AG09309 (cell line): Measurements from ENCODE around the gene OR56A5.

ENCODE experiments used
- DNase-seq: peaks from one replicate; pipeline ENCODE4 v3.0.0-alpha.2; 2010; ENCODE audit warnings: low read depth
- H3K4me3 ChIP-seq: 2 replicates; pipeline ENCODE4 v1.5.1; 2011; ENCODE audit warnings: mild to moderate bottlenecking, low read depth, low read length, moderate library complexity; ENCODE audit not compliant: control insufficient read depth
- CTCF ChIP-seq: IDR thresholded peaks from 2 replicates; pipeline ENCODE4 v1.5.1; 2011; ENCODE audit warnings: mild to moderate bottlenecking, low read depth, low read length, inconsistent platforms; ENCODE audit not compliant: insufficient read depth, control insufficient read depth; ENCODE audit errors: missing control alignments

Gene OR56A5

GRCh38 chr11:5968394-5968793, at the start of gene OR56A5:
TSS of gene OR56A5 (minus strand) at chr11:5968494. CDS start at chr11:5968494, 0 bp downstream.
- TF ChIP-seq CTCF = no peak
- no peak for DNase-seq
- no peak within 1 kb of the TSS for H3K4me3 ChIP-seq

GRCh38 chr11:6013042-6013441, 44.7 kb upstream of the OR56A5 start:
- TF ChIP-seq CTCF = no peak
- DNase-seq = no peak
- no peak overlapping the region for H3K4me3 ChIP-seq

- DNase-seq = no peak
- no peak for TF ChIP-seq CTCF
- H3K4me3 ChIP-seq = no peak overlapping the region
These were observed 43.9 kb upstream of the OR56A5 start for GRCh38 chr11:6012035-6012668.

- no peak for DNase-seq
- H3K4me3 ChIP-seq = no peak within 1 kb of the TSS
- TF ChIP-seq CTCF = no peak
These were observed 38.6 kb upstream of the OR56A5 start, which contains the start of gene OR56A4 for GRCh38 chr11:6006846-6007245. TSS of gene OR56A4 (minus strand) at chr11:6006946. CDS start at chr11:6002992, 3,954 bp downstream.

- DNase-seq = no peak
- TF ChIP-seq CTCF = no peak
- no peak overlapping the region for H3K4me3 ChIP-seq
These were observed 38.1 kb upstream of the OR56A5 start for GRCh38 chr11:6006395-6006794.

- H3K4me3 ChIP-seq = no peak overlapping the region
- no peak for TF ChIP-seq CTCF
- DNase-seq = no peak
These were observed 34.0 kb upstream of the OR56A5 start for GRCh38 chr11:6002202-6002699.
